ENCODE measurements around the gene BMAL1. TPM values are rescaled to one million over a fixed set of nuclear protein-coding genes. Genes with fewer than 3 reads are reported as not detected.

The BMAL1 gene
- total RNA-seq, 1 donor from 2014 or later: 7.3 TPM

GRCh38 chr11:13375798-13376197 lies 98.2 kb downstream of the BMAL1 start:
- H3K4me1 Mint-ChIP-seq (ENCODE audit: unreplicated experiment): peaks cover 18% of the 10 kb centered on the region

GRCh38 chr11:13376402-13376801 lies 98.8 kb downstream of the BMAL1 start:
- no peak for TF ChIP-seq CTCF (conservative IDR thresholded peaks at IDR 0.05)
- H3K27ac Mint-ChIP-seq: no peak overlapping the region
- no peak for DNase-seq (ENCODE audit: extremely low spot score, unreplicated experiment)
- no peaks in the 10 kb centered on the region for H3K27me3 Mint-ChIP-seq
- H3K36me3 Mint-ChIP-seq: peaks cover 24% of the 10 kb centered on the region
- H3K4me1 Mint-ChIP-seq (ENCODE audit: unreplicated experiment): peaks cover 18% of the 10 kb centered on the region
- no peak overlapping the region for H3K4me3 Mint-ChIP-seq
- no peaks in the 10 kb centered on the region for H3K9me3 Mint-ChIP-seq

More at GRCh38 chr11:13375798-13376197, 98.2 kb downstream of the BMAL1 start:
- no peak for DNase-seq (ENCODE audit: extremely low spot score, unreplicated experiment)
- peaks cover 20% of the 10 kb centered on the region for H3K36me3 Mint-ChIP-seq
- TF ChIP-seq CTCF (conservative IDR thresholded peaks at IDR 0.05): no peak
- no peaks in the 10 kb centered on the region for H3K9me3 Mint-ChIP-seq
- H3K27me3 Mint-ChIP-seq: no peaks in the 10 kb centered on the region
- no peak overlapping the region for H3K4me3 Mint-ChIP-seq
- H3K27ac Mint-ChIP-seq: no peak overlapping the region

GRCh38 chr11:13376838-13377237 lies 99.2 kb downstream of the BMAL1 start:
- H3K4me1 Mint-ChIP-seq (ENCODE audit: unreplicated experiment): peaks cover 18% of the 10 kb centered on the region
- H3K9me3 Mint-ChIP-seq: no peaks in the 10 kb centered on the region
- peaks cover 27% of the 10 kb centered on the region for H3K36me3 Mint-ChIP-seq
- DNase-seq (ENCODE audit: extremely low spot score, unreplicated experiment): no peak
- no peak for TF ChIP-seq CTCF (conservative IDR thresholded peaks at IDR 0.05)
- no peaks in the 10 kb centered on the region for H3K27me3 Mint-ChIP-seq
- H3K4me3 Mint-ChIP-seq: no peak overlapping the region
- peak overlapping the region; percentile 63 for H3K27ac Mint-ChIP-seq

- Mint-ChIP-seq H3K4me3 (no peak overlapping the region), H3K4me1 (ENCODE audit: unreplicated experiment) (peaks cover 18% of the 10 kb centered on the region), H3K36me3 (peaks cover 35% of the 10 kb centered on the region), H3K27me3 (no peaks in the 10 kb centered on the region), H3K9me3 (no peaks in the 10 kb centered on the region), H3K27ac (no peak overlapping the region)
- no peak for TF ChIP-seq CTCF (conservative IDR thresholded peaks at IDR 0.05)
- no peak for DNase-seq (ENCODE audit: extremely low spot score, unreplicated experiment)
These were observed 100.7 kb downstream of the BMAL1 start for GRCh38 chr11:13378316-13378715.

- H3K4me1 Mint-ChIP-seq (ENCODE audit: unreplicated experiment): peaks cover 5% of the 10 kb centered on the region
- DNase-seq (ENCODE audit: extremely low spot score, unreplicated experiment): no peak
- H3K9me3 Mint-ChIP-seq: no peaks in the 10 kb centered on the region
- no peaks in the 10 kb centered on the region for H3K27me3 Mint-ChIP-seq
- H3K27ac Mint-ChIP-seq: no peak overlapping the region
- H3K4me3 Mint-ChIP-seq: no peak overlapping the region
- peaks cover 25% of the 10 kb centered on the region for H3K36me3 Mint-ChIP-seq
- TF ChIP-seq CTCF (conservative IDR thresholded peaks at IDR 0.05): no peak
These were observed 103.1 kb downstream of the BMAL1 start for GRCh38 chr11:13380731-13381130.

- Mint-ChIP-seq H3K27me3 (no peaks in the 10 kb centered on the region), H3K4me3 (no peak overlapping the region), H3K27ac (no peak overlapping the region), H3K9me3 (no peaks in the 10 kb centered on the region), H3K36me3 (peaks cover 20% of the 10 kb centered on the region), H3K4me1 (ENCODE audit: unreplicated experiment) (no peaks in the 10 kb centered on the region)
- TF ChIP-seq CTCF (conservative IDR thresholded peaks at IDR 0.05): no peak
- DNase-seq (ENCODE audit: extremely low spot score, unreplicated experiment): no peak
These were observed 105.2 kb downstream of the BMAL1 start for GRCh38 chr11:13382751-13383150.

Measured in type B pancreatic cell (in vitro differentiated cells).